ENCODE measurements around the gene NEDD8.

Gene NEDD8

DNA sequence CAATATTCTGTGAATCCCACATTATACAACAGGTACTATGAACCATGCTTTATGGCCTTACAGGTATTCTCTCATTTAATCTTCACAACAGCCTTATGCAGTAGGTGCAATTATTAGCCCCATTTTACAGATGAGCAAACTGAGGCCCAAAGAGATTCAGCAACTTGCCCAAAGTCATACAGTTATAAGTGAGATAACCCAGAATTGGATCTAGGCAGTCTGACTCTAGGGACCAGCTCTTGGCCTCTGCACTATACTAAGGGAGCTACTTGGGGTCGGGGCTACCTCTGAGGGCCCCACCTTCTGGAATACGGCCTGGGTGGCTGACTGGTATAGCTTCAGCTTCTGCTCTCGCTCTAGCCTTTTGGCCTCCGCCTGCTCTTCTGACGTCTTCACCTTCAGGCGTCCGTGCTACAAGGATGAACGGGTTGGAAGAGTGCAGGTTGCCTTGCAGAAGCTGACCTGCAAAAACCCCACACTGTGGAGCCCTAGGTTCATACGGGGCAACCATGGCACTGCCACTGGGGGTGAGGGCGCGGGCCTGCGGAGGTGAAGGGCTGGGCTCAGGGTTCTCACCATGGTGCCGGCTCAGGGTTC, 38.5 kb upstream of the NEDD8 start:
- Mint-ChIP-seq H3K27ac (peak overlapping the region; percentile 88), H3K4me3 (peak overlapping the region; percentile 93), H3K36me3 (ENCODE audit: low read depth) (peaks cover 24% of the 10 kb centered on the region), H3K9me3 (no peaks in the 10 kb centered on the region), H3K27me3 (ENCODE audit: low read depth) (no peaks in the 10 kb centered on the region), H3K4me1 (ENCODE audit: low read depth) (peaks cover 42% of the 10 kb centered on the region)
- DNase-seq (ENCODE audit: low spot score), result peak; percentile 11

DNA sequence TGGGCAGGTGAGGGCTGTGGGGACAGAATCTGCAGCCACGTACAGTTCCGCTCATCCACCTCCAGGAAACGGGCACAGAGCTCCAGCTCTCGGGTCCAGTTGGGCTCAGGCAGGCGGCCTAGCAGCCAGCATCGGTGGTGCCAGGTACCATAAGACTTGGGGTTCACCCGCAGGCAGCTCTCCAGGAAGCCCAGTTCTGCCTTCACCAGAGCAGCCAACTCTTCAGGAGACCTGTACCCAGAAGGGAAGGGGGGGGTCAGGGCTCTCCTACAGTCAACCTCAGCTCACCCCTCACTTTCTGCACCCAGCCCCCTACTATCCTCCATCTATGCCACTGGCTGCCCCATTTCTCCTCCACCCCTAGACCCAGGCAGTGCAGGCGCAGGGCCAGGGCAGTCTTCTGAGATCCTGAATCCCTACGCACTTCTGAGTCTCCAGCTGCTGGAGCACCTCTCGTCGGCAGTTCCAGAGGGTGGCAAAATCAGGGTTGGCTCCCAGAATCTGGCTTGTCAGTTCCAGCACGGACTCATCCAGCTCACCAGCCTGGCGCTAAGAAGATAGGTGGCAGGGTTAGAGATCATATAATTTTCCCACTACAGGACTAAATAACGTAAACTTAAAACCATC, 37.9 kb upstream of the NEDD8 start:
- Mint-ChIP-seq H3K36me3 (ENCODE audit: low read depth) (peaks cover 24% of the 10 kb centered on the region), H3K4me3 (peak overlapping the region; percentile 93), H3K9me3 (no peaks in the 10 kb centered on the region), H3K27ac (peak overlapping the region; percentile 18), H3K4me1 (ENCODE audit: low read depth) (peaks cover 40% of the 10 kb centered on the region), H3K27me3 (ENCODE audit: low read depth) (no peaks in the 10 kb centered on the region)
- DNase-seq (ENCODE audit: low spot score), result no peak

DNA sequence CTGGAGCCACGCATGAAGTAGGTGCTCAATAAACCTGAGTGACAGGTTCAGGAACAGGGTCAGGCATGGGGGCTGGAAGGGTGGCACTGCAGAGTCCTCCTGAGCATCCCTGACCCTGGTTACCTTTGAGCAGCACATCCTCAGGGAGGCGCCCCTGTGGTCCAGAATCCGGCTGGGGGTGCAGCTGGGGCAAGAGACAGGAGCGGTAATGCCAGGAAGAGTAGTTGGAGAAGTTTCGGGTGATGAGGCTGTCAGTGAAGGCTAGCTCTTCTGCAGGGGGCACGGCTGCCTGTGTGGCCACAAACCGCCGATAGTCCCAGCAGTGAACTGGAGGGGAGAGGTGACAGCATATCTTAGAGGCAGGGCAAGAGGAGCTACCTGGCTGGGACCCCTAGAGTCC, 37.2 kb upstream of the NEDD8 start:
- Mint-ChIP-seq H3K4me3 (no peak overlapping the region), H3K4me1 (ENCODE audit: low read depth) (peaks cover 39% of the 10 kb centered on the region), H3K9me3 (no peaks in the 10 kb centered on the region), H3K27me3 (ENCODE audit: low read depth) (no peaks in the 10 kb centered on the region), H3K27ac (no peak overlapping the region), H3K36me3 (ENCODE audit: low read depth) (peaks cover 24% of the 10 kb centered on the region)
- DNase-seq (ENCODE audit: low spot score), result no peak

DNA sequence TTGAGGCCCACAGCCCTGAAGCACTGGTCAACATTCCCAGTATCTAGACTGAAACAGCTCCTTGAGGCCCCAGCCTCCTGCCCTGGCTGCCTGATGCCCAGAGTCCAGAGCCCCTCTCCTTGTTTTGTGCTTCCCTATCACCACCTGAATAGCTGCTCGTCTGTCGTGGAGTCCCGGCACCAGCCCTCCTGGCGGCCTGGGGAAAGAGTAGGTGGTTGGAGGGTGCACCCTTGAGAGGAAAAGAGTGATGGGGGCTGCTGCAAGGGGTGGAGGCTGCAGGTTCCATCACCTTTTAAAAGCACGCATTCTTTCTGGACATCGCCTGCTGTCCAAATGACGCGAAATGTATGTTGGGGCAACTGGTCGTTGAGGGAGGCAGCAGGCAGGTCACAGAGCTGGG, 36.1 kb upstream of the NEDD8 start:
- H3K27ac Mint-ChIP-seq, result no peak overlapping the region
- H3K4me1 Mint-ChIP-seq (ENCODE audit: low read depth), result peaks cover 27% of the 10 kb centered on the region
- H3K27me3 Mint-ChIP-seq (ENCODE audit: low read depth), result no peaks in the 10 kb centered on the region
- no peak overlapping the region for H3K4me3 Mint-ChIP-seq
- no peaks in the 10 kb centered on the region for H3K9me3 Mint-ChIP-seq
- DNase-seq (ENCODE audit: low spot score), result no peak
- H3K36me3 Mint-ChIP-seq (ENCODE audit: low read depth), result peaks cover 24% of the 10 kb centered on the region

DNA sequence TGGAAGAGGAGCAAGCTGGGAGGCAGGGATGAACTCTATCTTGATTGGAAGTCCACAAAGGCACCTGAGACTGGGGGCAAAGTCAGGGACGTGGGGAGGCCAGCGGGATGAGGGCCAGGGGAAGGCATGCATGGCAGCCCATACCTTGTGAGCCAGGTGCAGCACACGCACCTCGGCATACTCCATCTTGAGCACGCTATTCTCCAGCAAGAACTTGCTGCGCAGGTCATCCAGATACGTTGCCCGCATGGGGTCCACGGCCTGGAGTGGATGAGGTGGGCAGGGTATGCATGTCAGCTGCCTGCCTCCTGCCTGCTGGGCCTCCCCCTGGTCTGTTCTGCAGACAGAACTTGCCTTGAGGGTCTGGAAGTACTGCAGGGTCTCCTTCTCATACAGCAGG, 35.3 kb upstream of the NEDD8 start:
- Mint-ChIP-seq H3K27ac (no peak overlapping the region), H3K4me1 (ENCODE audit: low read depth) (peaks cover 23% of the 10 kb centered on the region), H3K9me3 (no peaks in the 10 kb centered on the region), H3K36me3 (ENCODE audit: low read depth) (peaks cover 24% of the 10 kb centered on the region), H3K4me3 (no peak overlapping the region), H3K27me3 (ENCODE audit: low read depth) (no peaks in the 10 kb centered on the region)
- DNase-seq (ENCODE audit: low spot score), result no peak

DNA sequence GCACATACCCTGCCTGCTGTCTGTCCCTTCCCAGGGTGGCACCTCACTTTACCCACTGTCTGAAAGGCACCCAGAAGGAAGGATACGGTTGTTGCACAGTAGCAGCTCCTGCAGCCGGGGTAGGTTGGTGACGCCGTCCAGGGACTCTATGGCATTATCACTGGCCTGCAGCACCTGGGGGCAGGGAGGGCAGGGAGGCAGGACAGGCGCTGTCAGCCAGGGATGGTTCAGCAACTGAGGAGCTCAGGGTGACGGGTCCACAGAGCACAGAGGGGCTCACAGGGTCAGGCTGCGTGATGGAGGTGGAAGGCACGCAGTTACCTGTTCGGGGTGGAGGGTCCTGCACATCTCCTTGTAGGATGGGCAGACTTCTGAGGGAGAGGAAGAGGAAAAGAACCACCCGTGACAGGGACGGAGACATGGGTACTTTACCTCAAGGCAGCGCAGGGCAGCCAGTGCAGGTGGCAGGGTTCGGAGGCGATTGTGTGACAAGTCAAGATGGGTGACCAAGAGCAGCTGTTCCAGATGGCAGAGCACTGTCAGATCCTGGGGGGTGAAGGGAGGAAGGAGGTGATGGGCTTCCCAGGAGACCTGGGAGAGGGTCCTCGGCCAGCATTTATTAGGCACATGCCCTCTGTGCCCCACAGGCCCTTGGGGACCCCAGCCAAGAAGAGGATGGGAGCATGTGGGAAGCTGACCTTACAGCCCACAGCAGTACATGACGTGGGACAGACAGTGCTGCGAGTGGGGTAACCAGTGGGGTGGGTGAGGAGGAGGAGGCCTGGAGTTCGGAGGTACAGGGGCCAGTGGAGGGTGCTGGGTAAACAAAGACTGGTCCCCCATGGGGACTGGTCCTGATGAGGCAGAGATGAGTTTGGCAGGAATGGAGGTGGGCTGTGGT, 34.4 kb upstream of the NEDD8 start:
- no peak for DNase-seq (ENCODE audit: low spot score)
- Mint-ChIP-seq H3K36me3 (ENCODE audit: low read depth) (peaks cover 24% of the 10 kb centered on the region), H3K4me1 (ENCODE audit: low read depth) (peaks cover 14% of the 10 kb centered on the region), H3K9me3 (no peaks in the 10 kb centered on the region), H3K27me3 (ENCODE audit: low read depth) (no peaks in the 10 kb centered on the region), H3K4me3 (no peak overlapping the region), H3K27ac (no peak overlapping the region)

DNA sequence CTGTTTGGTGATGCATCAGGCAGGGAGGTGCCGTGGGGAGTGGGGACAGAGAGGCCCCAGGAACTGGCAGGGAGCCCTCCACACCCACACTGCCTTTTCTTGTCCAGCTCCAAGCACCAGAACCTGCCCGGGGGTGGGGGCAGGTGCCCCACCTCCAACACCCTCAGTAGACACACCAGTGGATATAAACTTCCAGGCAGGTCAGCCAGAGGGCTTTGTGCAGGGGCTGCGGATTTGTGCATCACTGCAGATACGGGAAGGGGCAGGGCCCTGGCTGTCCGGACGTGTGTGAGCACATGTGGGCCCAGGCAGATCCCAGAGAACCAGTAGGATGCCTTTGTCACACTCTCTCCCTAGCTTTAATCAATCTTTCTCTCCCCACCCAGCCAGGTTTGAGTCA, 32.1 kb upstream of the NEDD8 start:
- H3K27me3 Mint-ChIP-seq (ENCODE audit: low read depth), result no peaks in the 10 kb centered on the region
- no peaks in the 10 kb centered on the region for H3K9me3 Mint-ChIP-seq
- no peak for DNase-seq (ENCODE audit: low spot score)
- H3K27ac Mint-ChIP-seq, result no peak overlapping the region
- peaks cover 2% of the 10 kb centered on the region for H3K4me1 Mint-ChIP-seq (ENCODE audit: low read depth)
- H3K36me3 Mint-ChIP-seq (ENCODE audit: low read depth), result peaks cover 22% of the 10 kb centered on the region
- H3K4me3 Mint-ChIP-seq, result no peak overlapping the region

DNA sequence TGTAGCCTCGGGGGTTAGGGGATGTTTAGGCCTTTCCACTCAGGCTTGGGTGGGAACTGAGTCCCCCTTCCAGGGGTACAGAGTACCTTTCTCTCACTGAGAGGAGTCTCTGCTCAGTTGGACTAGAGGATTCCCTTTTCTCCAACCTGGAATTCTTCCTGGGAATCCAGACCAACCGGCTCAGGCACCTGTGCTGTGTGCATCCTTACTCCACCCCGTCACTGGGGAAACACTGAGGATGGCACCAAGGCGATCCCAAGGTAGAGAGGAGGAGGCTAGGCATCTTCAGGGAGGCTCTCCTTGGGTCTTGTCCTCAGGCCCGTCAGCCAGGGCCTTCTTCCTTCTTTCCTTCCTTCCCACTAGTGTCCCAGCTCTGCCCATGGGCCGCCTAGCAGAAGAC, 31.7 kb upstream of the NEDD8 start:
- DNase-seq (ENCODE audit: low spot score), result no peak
- Mint-ChIP-seq H3K9me3 (no peaks in the 10 kb centered on the region), H3K36me3 (ENCODE audit: low read depth) (peaks cover 18% of the 10 kb centered on the region), H3K4me1 (ENCODE audit: low read depth) (peaks cover 2% of the 10 kb centered on the region), H3K27ac (no peak overlapping the region), H3K27me3 (ENCODE audit: low read depth) (no peaks in the 10 kb centered on the region), H3K4me3 (no peak overlapping the region)

DNA sequence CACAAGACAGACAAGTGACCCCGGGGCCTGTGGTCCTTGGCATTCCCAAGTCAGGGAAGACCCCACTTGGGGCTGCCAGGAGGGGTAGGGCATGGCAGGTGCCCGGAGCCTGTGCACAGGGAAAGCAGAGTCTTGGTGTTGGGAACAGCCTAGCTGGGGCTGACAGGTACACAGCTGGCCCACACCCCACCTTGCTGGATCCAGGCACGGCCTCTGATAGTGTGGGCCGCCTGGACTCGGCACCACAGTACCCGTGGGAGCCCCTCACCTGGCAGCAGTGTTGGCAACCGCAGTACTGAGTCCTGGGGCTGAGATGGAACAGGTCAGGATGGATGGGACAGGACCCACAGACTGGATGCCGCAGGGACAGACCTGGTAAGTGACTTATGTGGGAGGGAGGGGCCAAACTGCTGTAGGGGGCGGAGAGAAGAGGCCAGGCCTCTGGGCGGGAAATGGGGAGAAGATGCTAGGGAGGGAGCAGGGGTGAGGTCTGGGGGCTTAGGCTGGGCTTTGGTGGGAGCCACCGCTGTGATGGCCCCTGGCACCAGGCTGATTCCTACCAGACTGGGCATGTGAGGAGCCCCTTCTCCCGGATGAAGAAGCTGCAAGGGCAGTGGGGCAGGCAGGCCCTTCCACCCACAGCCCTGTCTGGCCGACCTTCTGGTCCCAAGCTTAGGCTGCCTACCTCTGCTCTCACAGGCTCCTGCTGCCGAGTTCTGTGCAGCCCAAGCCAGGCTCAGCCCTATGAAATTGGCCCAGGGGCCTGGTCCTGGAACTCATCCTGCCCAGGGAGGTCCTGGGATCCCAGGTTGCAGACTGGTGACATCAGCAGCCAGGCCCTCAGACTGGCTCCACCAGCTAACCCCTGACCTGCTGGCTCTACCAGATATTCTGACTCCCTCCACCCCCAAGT, 30.9 kb upstream of the NEDD8 start, which contains the start of gene TGM1:
TSS of gene TGM1 (minus strand) at position 357 of the 913 bp plus-strand sequence. CDS start 825 bp downstream, outside the sequence.
- Mint-ChIP-seq H3K4me3 (no peak within 1 kb of the TSS), H3K27ac (no peak within 1 kb of the TSS), H3K27me3 (ENCODE audit: low read depth) (no peaks in the 10 kb centered on the region), H3K36me3 (ENCODE audit: low read depth) (peaks cover 17% of the 10 kb centered on the region), H3K4me1 (ENCODE audit: low read depth) (peaks cover 2% of the 10 kb centered on the region), H3K9me3 (no peaks in the 10 kb centered on the region)
- DNase-seq (ENCODE audit: low spot score), result no peak

DNA sequence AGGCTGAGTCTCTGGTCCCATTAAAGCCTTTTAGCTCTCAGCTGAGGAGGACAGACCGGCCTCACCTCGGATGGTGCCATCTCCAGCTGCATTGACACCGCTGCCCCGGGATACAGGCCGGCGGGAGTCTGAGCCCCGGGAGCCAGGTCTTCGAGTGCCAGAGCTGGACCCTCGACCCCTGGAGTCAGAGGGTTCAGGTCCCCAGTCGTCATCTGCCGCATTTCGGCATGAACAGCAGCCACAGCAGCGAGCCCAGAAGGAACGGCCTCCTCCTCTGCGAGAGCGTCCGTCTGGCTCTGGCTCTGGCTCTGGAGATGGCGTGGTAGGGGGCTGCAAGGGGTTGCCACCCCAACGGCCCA, 29.8 kb upstream of the NEDD8 start:
- Mint-ChIP-seq H3K27me3 (ENCODE audit: low read depth) (no peaks in the 10 kb centered on the region), H3K9me3 (no peaks in the 10 kb centered on the region), H3K4me3 (no peak overlapping the region), H3K36me3 (ENCODE audit: low read depth) (peaks cover 12% of the 10 kb centered on the region), H3K27ac (no peak overlapping the region), H3K4me1 (ENCODE audit: low read depth) (peaks cover under 1% of the 10 kb centered on the region)
- DNase-seq (ENCODE audit: low spot score), result no peak

DNA sequence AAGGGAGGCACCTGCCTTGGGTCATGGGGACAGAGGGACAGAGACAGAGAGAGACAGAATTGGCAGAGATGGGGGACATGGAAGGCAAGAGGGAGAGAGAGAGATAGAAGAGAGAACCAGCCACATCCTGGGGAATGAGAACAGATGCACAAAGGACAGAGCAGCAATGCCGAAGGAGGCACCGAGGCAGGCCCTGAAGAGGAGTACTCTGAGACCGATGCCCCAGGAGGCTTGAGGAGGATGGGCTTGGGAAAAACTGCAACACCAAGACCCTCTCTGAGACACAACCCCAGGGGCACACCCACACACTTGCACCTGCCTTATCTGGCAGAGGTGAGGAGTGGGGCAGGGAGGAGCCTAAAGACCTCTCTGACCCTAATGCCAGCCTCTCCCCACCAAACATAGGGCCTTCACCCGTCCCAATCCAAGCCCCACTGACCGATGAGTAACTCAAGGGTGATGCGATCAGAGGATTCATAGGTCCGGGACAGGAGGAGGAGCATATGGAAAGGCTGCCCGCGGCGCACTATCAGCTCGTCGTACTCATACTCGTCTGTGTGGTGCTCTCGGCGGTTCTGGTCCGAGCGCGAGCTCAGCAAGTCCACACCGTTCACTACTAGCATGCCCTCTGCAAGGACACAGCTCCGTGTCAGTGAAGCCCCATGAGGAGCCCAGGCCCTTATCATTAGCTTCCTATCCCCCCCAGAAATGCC, 29.2 kb upstream of the NEDD8 start:
- Mint-ChIP-seq H3K9me3 (no peaks in the 10 kb centered on the region), H3K27ac (no peak overlapping the region), H3K4me1 (ENCODE audit: low read depth) (no peaks in the 10 kb centered on the region), H3K27me3 (ENCODE audit: low read depth) (no peaks in the 10 kb centered on the region), H3K36me3 (ENCODE audit: low read depth) (peaks cover 7% of the 10 kb centered on the region), H3K4me3 (no peak overlapping the region)
- no peak for DNase-seq (ENCODE audit: low spot score)

DNA sequence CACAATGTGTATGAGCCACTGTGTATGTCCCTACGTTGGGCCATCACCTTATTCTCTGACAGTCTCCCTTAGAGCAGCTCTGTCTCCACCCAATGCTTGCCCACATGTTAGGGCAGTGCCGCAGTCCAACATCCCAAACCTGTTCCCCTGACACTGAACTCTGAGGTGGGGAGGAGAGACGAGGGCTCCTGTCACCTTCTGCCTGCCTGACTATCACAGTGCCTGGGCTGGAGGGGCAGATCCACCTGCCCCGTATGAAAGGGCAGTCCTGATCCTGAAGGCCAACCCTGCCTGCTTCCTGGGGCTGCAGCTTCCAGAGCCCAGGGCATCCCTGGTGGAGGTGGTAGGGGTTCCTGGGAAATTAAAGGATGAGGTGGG, 28.6 kb upstream of the NEDD8 start:
- no peaks in the 10 kb centered on the region for H3K4me1 Mint-ChIP-seq (ENCODE audit: low read depth)
- peaks cover 4% of the 10 kb centered on the region for H3K36me3 Mint-ChIP-seq (ENCODE audit: low read depth)
- no peak for DNase-seq (ENCODE audit: low spot score)
- H3K4me3 Mint-ChIP-seq, result no peak overlapping the region
- H3K27ac Mint-ChIP-seq, result no peak overlapping the region
- H3K27me3 Mint-ChIP-seq (ENCODE audit: low read depth), result no peaks in the 10 kb centered on the region
- H3K9me3 Mint-ChIP-seq, result no peaks in the 10 kb centered on the region

All from T-helper 2 cell treated with Interferon-gamma antibody and Interleukin-4, amounts not matched to agents 5 μg/mL and 100 μg/mL, for 36 hours (primary cell).